ENCODE measurements around the gene LAMA2.

The LAMA2 gene

GRCh38 chr6:129215246-129215645 lies 332.3 kb downstream of the LAMA2 start:
- DNase-seq (ENCODE audit: low read depth) = no peak

- DNase-seq (ENCODE audit: low read depth) = peak; percentile 34
Observed at GRCh38 chr6:129215916-129216520, 333.1 kb downstream of the LAMA2 start.

- no peak for DNase-seq (ENCODE audit: low read depth)
Observed at GRCh38 chr6:129217701-129218100, 334.8 kb downstream of the LAMA2 start.

GRCh38 chr6:129233458-129234134 lies 350.7 kb downstream of the LAMA2 start:
- DNase-seq (ENCODE audit: low read depth) = no peak

GRCh38 chr6:129235167-129236000 lies 352.4 kb downstream of the LAMA2 start:
- peak; percentile 16 for DNase-seq (ENCODE audit: low read depth)

GRCh38 chr6:129236001-129236517 lies 353.1 kb downstream of the LAMA2 start:
- no peak for DNase-seq (ENCODE audit: low read depth)

- no peak for DNase-seq (ENCODE audit: low read depth)
Observed at GRCh38 chr6:129238991-129239390, 356.1 kb downstream of the LAMA2 start.

- no peak for DNase-seq (ENCODE audit: low read depth)
Observed at GRCh38 chr6:129239825-129240491, 357.0 kb downstream of the LAMA2 start.

GRCh38 chr6:129240492-129240853 lies 357.5 kb downstream of the LAMA2 start:
- no peak for DNase-seq (ENCODE audit: low read depth)

- no peak for DNase-seq (ENCODE audit: low read depth)
Observed at GRCh38 chr6:129242546-129242945, 359.6 kb downstream of the LAMA2 start.

GRCh38 chr6:129243377-129243776 lies 360.4 kb downstream of the LAMA2 start:
- DNase-seq (ENCODE audit: low read depth) = no peak

GRCh38 chr6:129248946-129249345 lies 366.0 kb downstream of the LAMA2 start:
- no peak for DNase-seq (ENCODE audit: low read depth)

GRCh38 chr6:129251669-129252376 lies 368.9 kb downstream of the LAMA2 start:
- DNase-seq (ENCODE audit: low read depth) = peak; percentile 62

- DNase-seq (ENCODE audit: low read depth) = peak; percentile 5
Observed at GRCh38 chr6:129252377-129253071, 369.6 kb downstream of the LAMA2 start.

GRCh38 chr6:129253242-129253641 lies 370.3 kb downstream of the LAMA2 start:
- DNase-seq (ENCODE audit: low read depth) = no peak

GRCh38 chr6:129253727-129254126 lies 370.8 kb downstream of the LAMA2 start:
- no peak for DNase-seq (ENCODE audit: low read depth)

GRCh38 chr6:129257196-129257595 lies 374.3 kb downstream of the LAMA2 start:
- no peak for DNase-seq (ENCODE audit: low read depth)

- DNase-seq (ENCODE audit: low read depth) = no peak
Observed at GRCh38 chr6:129262661-129263060, 379.7 kb downstream of the LAMA2 start.

GRCh38 chr6:129263176-129263575 lies 380.2 kb downstream of the LAMA2 start:
- no peak for DNase-seq (ENCODE audit: low read depth)

- DNase-seq (ENCODE audit: low read depth) = no peak
Observed at GRCh38 chr6:129264480-129265045, 381.6 kb downstream of the LAMA2 start.

GRCh38 chr6:129267028-129267427 lies 384.1 kb downstream of the LAMA2 start:
- no peak for DNase-seq (ENCODE audit: low read depth)
